Pancreas (tissue), 10 donors: Measurements from ENCODE around the gene GPX2. TPM values are rescaled to one million over a fixed set of nuclear protein-coding genes. Genes with fewer than 3 reads are reported as not detected.
A peak's percentile ranks its signal among the peaks of the same experiment; 100 is the strongest.

Source experiments
- ATAC-seq, 4 donors: fragments of 200-7000 bp; cut with Tn5 transposase; one replicate each; pipeline versions ENCODE4 v1.8.0 to v1.9.1; 2020; ENCODE audit warnings: mild to moderate bottlenecking in 4 of 4, moderate library complexity in 4 of 4
- DNase-seq, 6 donors: peaks; one replicate each; pipeline ENCODE4 v3.0.0-alpha.2; 2020
- FAIRE-seq: peaks from 2 replicates; lab custom pipeline; 2012; peaks lifted over from hg19 to GRCh38; lab: Jason Lieb, UNC
- H3K27ac ChIP-seq, 4 donors: fragments of 200-600 bp; sonication (generic); 1 replicate in 3 of 4; 2 replicates in 1 of 4; pipeline versions ENCODE4 v1.5.0 to v1.8.0; 2020
- H3K27me3 ChIP-seq, 4 donors: fragments of 200-600 bp; one replicate each; pipeline ENCODE4 v1.8.0; 2021
- H3K36me3 ChIP-seq, 3 donors: fragments of 200-600 bp; sonication (generic) in 1 of 3; one replicate each; pipeline versions ENCODE4 v1.5.0 to v1.8.0; 2020 to 2021
- H3K4me1 ChIP-seq, 3 donors: fragments of 200-600 bp; one replicate each; pipeline ENCODE4 v1.8.0; 2021
- H3K4me3 ChIP-seq, 4 donors: fragments of 200-600 bp; sonication (generic) in 2 of 4; one replicate each; pipeline versions ENCODE4 v1.5.0 to v1.8.0; 2020 to 2021
- H3K9me3 ChIP-seq, 4 donors: fragments of 200-600 bp; one replicate each; pipeline ENCODE4 v1.8.0; 2021
- WGBS, 2 donors: extraction: QIAGEN DNeasy Blood & Tissue Kit; methylation state at CpG; one replicate each; pipeline ENCODE4 v1.1.7; 2013; 5-methylcytosine and 5-hydroxymethylcytosine counted together
- intact Hi-C, 3 donors: fragments of 100-400 bp; cut with DNase I; formaldehyde crosslinking; loops; one replicate each; pipeline versions ENCODE4 v1.11.1 to v1.14.2; 2022
- polyA plus RNA-seq, 2 donors: library from polyadenylated mRNA; stranded (reverse); fragments of 200-250 nt; gene quantifications; one replicate each; pipeline ENCODE4 v1.2.3, GENCODE V29; 2013
- total RNA-seq, 6 donors: library from RNA; stranded (reverse); fragmentation: NEBNext Ultra II Directional in 4 of 6; extraction: Animal tissue kit (Norgen Biotek cat#: 25700) in 4 of 6; gene quantifications; one replicate each; pipeline versions ENCODE4 v1.2.1 to v1.2.4, GENCODE V29; 2021 to 2023
- TF ChIP-seq, protein P1 (sequence below), 4 donors: fragments of 200-600 bp; sonication (generic) in 3 of 4; IDR thresholded peaks; one replicate each; pipeline versions ENCODE4 v1.5.0 to v1.8.0; 2021; ENCODE audit warnings: antibody characterized with exemption in 4 of 4
- donor health status: healthy with polysubstance abuse.
- donor health status: DM: no; HTN: no; CAD: no; lungs with moderate emphysema.
- donor health status: DM: no; HTN: no; CAD: no.
- donor health status: control.
- donor health status: control.
- donor health status: Bipolar disorder and iron deficiency.
- donor health status: DM: yes; HTN: yes; CAD: no.
- donor health status: DM: no; HTN: no; CAD: no.
- donor health status: DM: no; HTN: no; CAD: no.
- donor health status: DM: yes; HTN: yes; CAD: no.

The GPX2 gene
- total and polyA plus RNA-seq, 8 donors: 2.6 to 41.9 (median 11.1) TPM

DNA sequence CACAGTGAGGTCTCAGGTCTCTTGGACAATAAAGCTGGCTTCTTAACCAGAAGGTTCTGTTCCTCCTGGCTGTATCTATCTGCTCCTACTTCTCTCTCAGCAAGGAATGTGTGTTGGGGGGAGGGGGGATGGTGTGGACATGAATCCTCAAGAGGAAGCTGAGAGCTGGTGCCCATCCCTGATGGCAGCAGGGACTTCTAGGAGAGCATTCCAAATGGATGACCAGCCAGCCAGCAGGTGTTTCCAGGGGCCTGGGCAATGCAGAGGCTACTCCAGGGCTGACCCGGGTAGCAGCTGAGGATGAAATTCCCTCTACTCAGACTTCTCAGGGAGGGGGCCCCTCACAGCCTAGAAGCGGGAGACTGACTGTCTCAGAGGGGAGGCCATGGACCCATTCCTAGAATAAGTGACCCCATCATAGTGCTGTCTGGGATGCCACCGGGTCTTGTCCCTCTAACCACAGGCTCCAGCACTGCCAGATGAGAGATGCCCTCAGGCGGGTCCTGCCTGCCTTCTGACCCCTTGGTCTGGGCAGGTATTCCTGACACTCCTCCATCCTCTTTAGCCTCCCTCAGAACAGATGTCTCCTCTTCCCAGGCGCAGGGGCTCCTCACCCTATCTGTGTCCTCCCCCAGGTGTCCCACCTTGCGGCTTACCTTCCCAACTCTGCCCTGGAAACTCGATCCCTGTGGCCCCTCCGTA, 28.4 kb upstream of the GPX2 start:
- FAIRE-seq (no peak), DNase-seq (no peak), ATAC-seq (peak in 3 of 4 donors; percentile 5 to 32 (median 18))
- intact Hi-C loops: loop anchor here in 1 of 3 donors (10.0 kb wide), 1 partner anchor 146 kb away; no protein-coding TSS in a partner anchor
- 62 to 71% methylated on average over 8 of the region's 8 CpGs for WGBS, 2 donors
- H3K4me3 ChIP-seq: peak overlapping the region in 3 of 4 donors; percentile 72 to 82 (median 81)
- H3K27me3 ChIP-seq: no peaks in the 10 kb centered on the region
- no peaks in the 10 kb centered on the region for H3K9me3 ChIP-seq
- TF ChIP-seq, protein P1, sequence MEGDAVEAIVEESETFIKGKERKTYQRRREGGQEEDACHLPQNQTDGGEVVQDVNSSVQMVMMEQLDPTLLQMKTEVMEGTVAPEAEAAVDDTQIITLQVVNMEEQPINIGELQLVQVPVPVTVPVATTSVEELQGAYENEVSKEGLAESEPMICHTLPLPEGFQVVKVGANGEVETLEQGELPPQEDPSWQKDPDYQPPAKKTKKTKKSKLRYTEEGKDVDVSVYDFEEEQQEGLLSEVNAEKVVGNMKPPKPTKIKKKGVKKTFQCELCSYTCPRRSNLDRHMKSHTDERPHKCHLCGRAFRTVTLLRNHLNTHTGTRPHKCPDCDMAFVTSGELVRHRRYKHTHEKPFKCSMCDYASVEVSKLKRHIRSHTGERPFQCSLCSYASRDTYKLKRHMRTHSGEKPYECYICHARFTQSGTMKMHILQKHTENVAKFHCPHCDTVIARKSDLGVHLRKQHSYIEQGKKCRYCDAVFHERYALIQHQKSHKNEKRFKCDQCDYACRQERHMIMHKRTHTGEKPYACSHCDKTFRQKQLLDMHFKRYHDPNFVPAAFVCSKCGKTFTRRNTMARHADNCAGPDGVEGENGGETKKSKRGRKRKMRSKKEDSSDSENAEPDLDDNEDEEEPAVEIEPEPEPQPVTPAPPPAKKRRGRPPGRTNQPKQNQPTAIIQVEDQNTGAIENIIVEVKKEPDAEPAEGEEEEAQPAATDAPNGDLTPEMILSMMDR (IDR thresholded peaks at IDR 0.05): no peak
- peaks cover 0 to 10% (median 0%) of the 10 kb centered on the region in 3 donors for H3K4me1 ChIP-seq
- H3K36me3 ChIP-seq: no peaks in the 10 kb centered on the region
- H3K27ac ChIP-seq: no peak overlapping the region

DNA sequence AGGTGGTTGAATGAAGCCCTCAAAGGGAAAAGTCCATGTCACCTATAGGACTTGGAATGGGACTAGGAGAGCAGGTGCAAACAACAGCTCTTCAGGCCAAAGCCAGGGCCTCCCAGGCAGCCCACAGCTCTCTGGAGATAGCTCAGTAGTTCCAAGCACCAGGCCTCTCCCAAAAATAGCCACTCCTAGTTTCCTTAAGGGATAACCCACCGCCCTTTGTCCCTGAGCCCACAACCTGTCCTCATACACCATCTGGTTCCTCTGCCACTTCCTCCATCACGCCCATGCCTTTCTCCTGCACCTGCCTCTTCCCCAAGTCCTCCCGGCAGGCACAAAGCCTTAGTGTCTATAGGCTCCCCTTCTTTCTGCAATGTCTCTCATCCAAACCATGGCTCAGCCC, 27.5 kb upstream of the GPX2 start:
- H3K36me3 ChIP-seq: no peaks in the 10 kb centered on the region
- H3K27me3 ChIP-seq: no peaks in the 10 kb centered on the region
- no peak overlapping the region for H3K27ac ChIP-seq
- peak in 1 of 6 donors; percentile 35 for DNase-seq
- FAIRE-seq: no peak
- no peak overlapping the region for H3K4me3 ChIP-seq
- TF ChIP-seq, protein P1 (IDR thresholded peaks at IDR 0.05): no peak
- H3K4me1 ChIP-seq: peaks cover 0 to 10% (median 0%) of the 10 kb centered on the region in 3 donors
- no peak for ATAC-seq
- 79 to 87% methylated on average over 3 of the region's 3 CpGs for WGBS, 2 donors
- no peaks in the 10 kb centered on the region for H3K9me3 ChIP-seq
- intact Hi-C loops: loop anchor here in 1 of 3 donors (10.0 kb wide), 1 partner anchor 145 kb away; no protein-coding TSS in a partner anchor

DNA sequence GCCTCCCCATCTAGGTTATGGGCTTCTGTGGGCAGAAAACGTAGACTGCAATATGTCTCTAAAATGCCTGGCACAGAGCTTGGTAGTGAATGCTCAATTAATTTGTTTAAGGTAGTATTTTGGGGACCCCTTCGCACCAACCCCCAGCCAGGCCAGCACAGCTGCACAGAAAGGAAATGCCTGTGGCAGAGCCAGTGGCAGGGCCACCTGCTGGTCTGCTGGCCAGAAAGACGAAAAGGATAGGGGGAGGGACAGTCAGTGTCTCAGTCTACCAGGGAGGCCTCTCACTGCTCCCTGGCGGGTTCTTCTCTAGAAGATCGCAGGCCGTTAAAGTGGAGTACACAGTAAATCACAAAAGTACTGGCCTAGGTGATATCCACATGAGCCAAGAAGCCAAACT, 26.1 kb upstream of the GPX2 start:
- ATAC-seq (no peak), DNase-seq (peak in 1 of 6 donors; percentile 35), FAIRE-seq (no peak)
- TF ChIP-seq, protein P1 (IDR thresholded peaks at IDR 0.05): no peak
- WGBS, 2 donors: 85 to 89% methylated on average over 6 of the region's 6 CpGs
- no peaks in the 10 kb centered on the region for H3K9me3 ChIP-seq
- H3K27me3 ChIP-seq: no peaks in the 10 kb centered on the region
- H3K27ac ChIP-seq: no peak overlapping the region
- H3K36me3 ChIP-seq: no peaks in the 10 kb centered on the region
- peaks cover 0 to 10% (median 0%) of the 10 kb centered on the region in 3 donors for H3K4me1 ChIP-seq
- H3K4me3 ChIP-seq: no peak overlapping the region
- intact Hi-C loops: no loop called here

DNA sequence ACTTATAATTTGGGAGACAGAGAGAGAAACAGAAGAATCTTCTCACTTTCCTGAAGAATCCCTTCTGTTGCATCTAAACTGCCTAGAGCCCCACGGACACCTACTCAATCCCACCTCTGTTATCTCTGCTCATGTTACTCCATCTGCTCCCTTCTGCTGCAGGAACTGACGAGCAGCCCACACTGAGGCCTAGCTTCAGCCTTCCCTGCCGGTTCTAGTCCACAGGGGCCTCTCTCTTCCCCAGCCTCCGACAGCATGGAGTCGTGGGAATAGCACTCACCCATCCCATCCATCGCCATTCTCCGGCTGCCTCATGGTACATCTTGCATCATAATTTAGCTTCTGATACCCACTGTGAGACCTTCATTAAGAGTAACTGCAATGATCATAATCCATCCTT, 25.6 kb upstream of the GPX2 start:
- ATAC-seq (no peak), DNase-seq (no peak), FAIRE-seq (no peak)
- TF ChIP-seq, protein P1 (IDR thresholded peaks at IDR 0.05): no peak
- intact Hi-C loops: no loop called here
- Histone ChIP-seq H3K27ac (no peak overlapping the region), H3K36me3 (no peaks in the 10 kb centered on the region), H3K9me3 (no peaks in the 10 kb centered on the region), H3K4me1 (peaks cover 0 to 10% (median 0%) of the 10 kb centered on the region in 3 donors), H3K4me3 (no peak overlapping the region), H3K27me3 (no peaks in the 10 kb centered on the region)
- WGBS, 2 donors: 91 to 93% methylated on average over 7 of the region's 7 CpGs

DNA sequence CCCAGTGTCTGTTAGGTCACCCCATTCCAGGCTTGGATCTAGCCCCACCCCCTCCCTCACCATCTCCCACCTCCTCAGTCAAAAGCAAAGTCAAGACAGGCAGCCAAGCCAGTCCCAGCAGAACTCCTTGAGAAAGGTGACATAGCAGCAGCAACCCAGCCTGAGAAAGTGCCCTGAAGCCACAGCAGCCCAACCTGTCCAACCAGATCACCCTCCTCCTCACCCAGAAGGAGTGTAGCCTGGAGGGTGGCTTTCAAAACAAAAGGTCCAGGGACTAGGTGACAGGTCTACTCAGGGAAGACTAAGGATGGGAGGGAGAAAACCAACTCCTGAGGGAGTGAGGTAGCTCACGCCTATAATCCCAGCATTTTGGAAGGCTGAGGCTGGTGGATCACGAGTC, 24.4 kb upstream of the GPX2 start:
- Histone ChIP-seq H3K4me1 (peaks cover 0 to 10% (median 0%) of the 10 kb centered on the region in 3 donors), H3K27me3 (no peaks in the 10 kb centered on the region), H3K36me3 (no peaks in the 10 kb centered on the region), H3K4me3 (no peak overlapping the region), H3K27ac (no peak overlapping the region), H3K9me3 (no peaks in the 10 kb centered on the region)
- DNase-seq: no peak
- ATAC-seq: peak in 1 of 4 donors; percentile 39
- TF ChIP-seq, protein P1 (IDR thresholded peaks at IDR 0.05): no peak
- FAIRE-seq: no peak
- intact Hi-C loops: no loop called here
- 95% methylated on average over 2 of the region's 2 CpGs for WGBS, 2 donors
